MM.1S (cell line): ENCODE measurements around the gene ZNF431.

ENCODE experiments used
- DNase-seq: peaks from one replicate; pipeline ENCODE4 v3.0.0-alpha.2; 2015
- H2AFZ ChIP-seq: fragments of 300-600 bp; sonication (generic); 2 replicates; pipeline ENCODE4 v1.6.0; 2016; ENCODE audit warnings: antibody characterized with exemption, low read length
- H3F3A ChIP-seq: fragments of 300-600 bp; sonication (generic); 2 replicates; pipeline ENCODE4 v1.6.1; 2016; ENCODE audit warnings: mild to moderate bottlenecking, antibody characterized with exemption, low read length, moderate library complexity, mixed read lengths; ENCODE audit not compliant: insufficient read depth
- H3K27ac ChIP-seq: fragments of 300-600 bp; sonication (generic); 2 replicates; pipeline ENCODE4 v1.5.1; 2016; ENCODE audit warnings: mild to moderate bottlenecking, low read length
- H3K27me3 ChIP-seq: fragments of 300-600 bp; sonication (generic); replicated peaks from 2 replicates; pipeline ENCODE4 v1.6.0; 2016; ENCODE audit warnings: low read length; ENCODE audit not compliant: insufficient read depth
- H3K36me3 ChIP-seq: fragments of 300-600 bp; sonication (generic); replicated peaks from 2 replicates; pipeline ENCODE4 v1.6.1; 2016; ENCODE audit warnings: mild to moderate bottlenecking, low read length, mixed read lengths; ENCODE audit not compliant: insufficient read depth
- H3K4me1 ChIP-seq: fragments of 300-600 bp; sonication (generic); 2 replicates; pipeline ENCODE4 v1.6.1; 2016; ENCODE audit warnings: low read length, mixed read lengths
- H3K4me2 ChIP-seq: fragments of 300-600 bp; sonication (generic); 2 replicates; pipeline ENCODE4 v1.6.0; 2016; ENCODE audit warnings: low read depth, low read length
- H3K4me3 ChIP-seq: fragments of 300-600 bp; sonication (generic); 2 replicates; pipeline ENCODE4 v1.5.1; 2016; ENCODE audit warnings: low read length, mixed read lengths
- H3K79me2 ChIP-seq: fragments of 300-600 bp; sonication (generic); 2 replicates; pipeline ENCODE4 v1.6.1; 2016; ENCODE audit warnings: mixed run types, low read length, mixed read lengths
- H3K9ac ChIP-seq: fragments of 300-600 bp; sonication (generic); 2 replicates; pipeline ENCODE4 v1.6.1; 2016; ENCODE audit warnings: low read length, mixed read lengths
- H3K9me2 ChIP-seq: fragments of 300-600 bp; sonication (generic); replicated peaks from 2 replicates; pipeline ENCODE4 v1.6.1; 2016; ENCODE audit warnings: mild to moderate bottlenecking, low read length, mixed read lengths; ENCODE audit not compliant: insufficient read depth
- H3K9me3 ChIP-seq: fragments of 300-600 bp; sonication (generic); replicated peaks from 2 replicates; pipeline ENCODE4 v1.6.1; 2016; ENCODE audit warnings: mild to moderate bottlenecking, low read length, mixed read lengths; ENCODE audit not compliant: insufficient read depth
- H4K20me1 ChIP-seq: fragments of 300-600 bp; sonication (generic); 2 replicates; pipeline ENCODE4 v1.6.1; 2016; ENCODE audit warnings: mild to moderate bottlenecking, low read length, moderate library complexity, mixed read lengths; ENCODE audit not compliant: insufficient read depth
- EZH2 ChIP-seq: fragments of 300-600 bp; sonication (generic); optimal IDR thresholded peaks from 2 replicates; pipeline ENCODE3; 2017; ENCODE audit warnings: low read depth, mild to moderate bottlenecking, antibody characterized with exemption, low read length, mixed read lengths
- EZH2phosphoT487 ChIP-seq: fragments of 300-600 bp; sonication (generic); IDR thresholded peaks from 2 replicates; pipeline ENCODE4 v1.6.1; 2018; ENCODE audit warnings: antibody characterized with exemption, low read length
- TF ChIP-seq, protein P1 (sequence below): fragments of 300-600 bp; sonication (generic); IDR thresholded peaks from 2 replicates; pipeline ENCODE4 v1.5.1; 2016; ENCODE audit warnings: antibody characterized with exemption, low read length, mixed read lengths

Gene ZNF431

DNA sequence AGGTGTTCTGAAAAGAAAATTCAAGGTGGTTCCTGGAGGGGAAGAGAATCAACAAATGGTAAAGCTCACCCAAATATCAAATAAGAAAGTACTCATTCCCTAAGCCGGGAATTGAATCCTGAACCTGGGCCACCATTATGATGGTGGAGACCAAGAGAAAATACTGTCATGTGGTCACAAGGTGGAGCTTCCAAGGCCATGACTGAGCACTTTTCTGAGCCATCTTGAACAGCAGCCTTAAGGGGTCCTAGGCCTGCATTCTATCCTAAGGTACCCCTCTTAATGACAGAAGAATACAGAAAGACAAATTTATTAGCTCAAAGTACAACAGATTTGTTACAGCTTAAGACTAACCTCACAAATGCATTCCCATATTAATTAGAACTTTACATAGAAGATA, 9.6 kb downstream of the ZNF431 start:
- no peak overlapping the region for H3K9ac ChIP-seq
- no peak overlapping the region for H3K4me3 ChIP-seq
- H3K36me3 ChIP-seq: no peaks in the 10 kb centered on the region
- no peak overlapping the region for H3K27ac ChIP-seq
- no peak overlapping the region for H3K4me2 ChIP-seq
- H4K20me1 ChIP-seq: no peaks in the 10 kb centered on the region
- H3K4me1 ChIP-seq: no peaks in the 10 kb centered on the region
- H3K9me3 ChIP-seq: no peaks in the 10 kb centered on the region
- TF ChIP-seq, protein P1, sequence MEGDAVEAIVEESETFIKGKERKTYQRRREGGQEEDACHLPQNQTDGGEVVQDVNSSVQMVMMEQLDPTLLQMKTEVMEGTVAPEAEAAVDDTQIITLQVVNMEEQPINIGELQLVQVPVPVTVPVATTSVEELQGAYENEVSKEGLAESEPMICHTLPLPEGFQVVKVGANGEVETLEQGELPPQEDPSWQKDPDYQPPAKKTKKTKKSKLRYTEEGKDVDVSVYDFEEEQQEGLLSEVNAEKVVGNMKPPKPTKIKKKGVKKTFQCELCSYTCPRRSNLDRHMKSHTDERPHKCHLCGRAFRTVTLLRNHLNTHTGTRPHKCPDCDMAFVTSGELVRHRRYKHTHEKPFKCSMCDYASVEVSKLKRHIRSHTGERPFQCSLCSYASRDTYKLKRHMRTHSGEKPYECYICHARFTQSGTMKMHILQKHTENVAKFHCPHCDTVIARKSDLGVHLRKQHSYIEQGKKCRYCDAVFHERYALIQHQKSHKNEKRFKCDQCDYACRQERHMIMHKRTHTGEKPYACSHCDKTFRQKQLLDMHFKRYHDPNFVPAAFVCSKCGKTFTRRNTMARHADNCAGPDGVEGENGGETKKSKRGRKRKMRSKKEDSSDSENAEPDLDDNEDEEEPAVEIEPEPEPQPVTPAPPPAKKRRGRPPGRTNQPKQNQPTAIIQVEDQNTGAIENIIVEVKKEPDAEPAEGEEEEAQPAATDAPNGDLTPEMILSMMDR: no peak
- no peak for TF ChIP-seq EZH2
- TF ChIP-seq EZH2phosphoT487: no peak
- H3K27me3 ChIP-seq: no peaks in the 10 kb centered on the region
- H2AFZ ChIP-seq: no peak overlapping the region
- H3K9me2 ChIP-seq: no peaks in the 10 kb centered on the region
- H3K79me2 ChIP-seq: peaks cover 8% of the 10 kb centered on the region
- no peaks in the 10 kb centered on the region for H3F3A ChIP-seq
- DNase-seq: no peak

DNA sequence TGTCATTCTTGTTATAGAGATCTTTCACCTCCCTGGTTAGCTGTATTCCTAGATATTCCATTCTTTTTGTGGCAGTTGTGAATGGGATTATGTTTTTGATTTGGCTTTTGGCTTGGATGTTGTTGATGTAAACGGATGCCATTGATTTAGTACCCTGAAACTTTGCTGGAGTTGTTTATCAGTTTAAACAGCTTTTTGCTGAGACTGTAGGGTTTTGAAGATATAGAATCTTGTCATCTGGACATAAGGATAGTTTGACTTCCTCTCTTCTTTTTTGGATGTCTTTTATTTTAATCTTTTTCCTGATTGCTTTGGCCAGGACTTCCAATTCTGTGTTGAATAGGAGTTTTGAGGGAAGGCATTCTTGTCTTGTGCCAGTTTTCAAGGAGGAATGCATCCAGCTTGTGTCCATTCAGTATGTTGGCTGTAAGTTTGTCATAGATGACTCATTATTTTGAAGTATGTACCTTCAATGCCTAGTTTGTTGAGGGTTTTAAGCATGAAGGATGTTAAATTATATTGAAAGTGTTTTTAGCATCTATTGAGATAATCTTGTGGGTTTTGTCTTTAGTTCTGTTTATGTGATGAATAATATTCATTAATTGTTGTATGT, 16.8 kb downstream of the ZNF431 start:
- TF ChIP-seq EZH2phosphoT487 (no peak), EZH2 (no peak)
- TF ChIP-seq, protein P1: no peak
- Histone ChIP-seq H3K36me3 (no peaks in the 10 kb centered on the region), H3K4me3 (no peak overlapping the region), H3K27ac (no peak overlapping the region), H3F3A (no peaks in the 10 kb centered on the region), H3K4me2 (no peak overlapping the region), H2AFZ (no peak overlapping the region), H3K9me2 (no peaks in the 10 kb centered on the region), H3K27me3 (no peaks in the 10 kb centered on the region), H3K9ac (no peak overlapping the region), H3K4me1 (no peaks in the 10 kb centered on the region), H3K9me3 (no peaks in the 10 kb centered on the region), H3K79me2 (peaks cover 23% of the 10 kb centered on the region), H4K20me1 (no peaks in the 10 kb centered on the region)
- no peak for DNase-seq

DNA sequence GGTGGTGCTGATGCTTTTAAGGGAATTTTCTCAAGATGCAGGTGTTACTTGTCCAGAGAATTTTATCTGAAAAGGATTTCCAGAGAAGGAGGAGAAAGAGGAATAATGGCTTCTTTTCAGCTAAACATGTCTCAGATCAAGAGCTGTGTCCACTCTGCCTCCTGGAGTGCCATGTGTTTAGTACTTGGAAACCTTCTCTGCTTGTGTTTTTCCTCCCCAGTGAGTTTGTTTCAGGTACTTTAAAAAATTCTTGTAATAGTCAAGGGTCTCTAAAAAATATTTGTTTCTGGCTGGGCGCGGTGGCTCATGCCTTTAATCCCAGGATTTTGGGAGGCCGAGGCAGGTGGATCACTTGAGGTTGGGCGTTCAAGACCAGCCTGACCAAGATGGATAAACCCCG, 22.7 kb downstream of the ZNF431 start:
- Histone ChIP-seq H3F3A (no peaks in the 10 kb centered on the region), H3K9me2 (no peaks in the 10 kb centered on the region), H3K79me2 (peaks cover 1% of the 10 kb centered on the region), H3K4me1 (no peaks in the 10 kb centered on the region), H2AFZ (no peak overlapping the region), H3K9me3 (no peaks in the 10 kb centered on the region), H3K27ac (no peak overlapping the region), H3K4me3 (no peak overlapping the region), H3K4me2 (no peak overlapping the region), H4K20me1 (no peaks in the 10 kb centered on the region), H3K9ac (no peak overlapping the region), H3K36me3 (no peaks in the 10 kb centered on the region), H3K27me3 (no peaks in the 10 kb centered on the region)
- DNase-seq: no peak
- no peak for TF ChIP-seq EZH2phosphoT487
- TF ChIP-seq, protein P1: no peak
- no peak for TF ChIP-seq EZH2
